ENCODE data around the gene KLF18. TPM values are rescaled to one million over a fixed set of nuclear protein-coding genes. Genes with fewer than 3 reads are reported as not detected.

Gene KLF18
- polyA plus RNA-seq, 2 of the 4 experiments (the other 2 are of a cell fraction) = not detected

DNA sequence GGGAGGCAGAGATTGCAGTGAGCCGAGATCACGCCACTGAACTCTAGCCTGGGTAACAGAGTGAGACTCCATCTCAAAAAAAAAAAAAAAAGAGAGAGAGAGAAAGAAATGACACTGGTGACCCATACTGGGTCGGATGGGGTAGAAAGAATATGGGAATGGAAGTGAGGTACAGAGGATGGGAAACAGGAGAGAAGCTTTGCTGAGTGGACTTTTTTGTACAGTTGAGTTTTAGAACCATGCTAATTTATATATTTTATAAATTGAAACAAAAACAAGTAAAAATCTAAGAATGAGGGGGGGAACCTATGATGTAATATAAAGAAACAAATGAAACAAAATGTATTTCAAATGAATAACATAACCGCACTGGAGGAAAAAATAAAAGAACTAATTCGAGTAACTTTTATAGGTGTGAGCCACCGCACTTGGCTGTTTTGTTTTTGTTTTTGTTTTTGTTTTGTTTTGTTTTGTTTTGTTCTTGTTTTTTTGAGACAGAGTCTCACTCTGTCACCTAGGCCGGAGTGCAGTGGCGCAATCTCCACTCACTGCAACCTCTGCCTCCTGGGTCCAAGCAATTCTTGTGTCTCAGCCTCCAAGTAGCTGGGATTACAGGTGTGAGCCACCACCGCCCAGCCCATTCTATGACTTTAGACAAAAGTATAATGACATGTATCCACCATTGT lies 41.1 kb downstream of the KLF18 start:
- DNase-seq (ENCODE audit: low read depth in 1 of 2, low spot score in 1 of 2) (no peak), FAIRE-seq (no peak), ATAC-seq (no peak)
- ChIA-PET POLR2A (no interaction called here), CTCF (no interaction called here)
- H3K27ac ChIP-seq = peak overlapping the region in 1 of 2 experiments; percentile 37; a peak in 2 of 6 replicates
- H3K4me1 ChIP-seq = no peaks in the 10 kb centered on the region
- WGBS (ENCODE audit: missing lambda C conversion rate) = 80% methylated on average over 7 of the region's 9 CpGs
- no peak overlapping the region for H3K4me2 ChIP-seq
- H3K4me3 ChIP-seq = no peak overlapping the region
- TF ChIP-seq RCOR1 (IDR thresholded peaks at IDR 0.05; ENCODE audit: low read depth, low read length) = no peak
- TF ChIP-seq CBX2 (IDR thresholded peaks at IDR 0.05; ENCODE audit: borderline replicate concordance, low read depth) = no peak
- H3K9me3 ChIP-seq = peaks cover 6% of the 10 kb centered on the region; the same call in 1 of the 3 replicates

DNA sequence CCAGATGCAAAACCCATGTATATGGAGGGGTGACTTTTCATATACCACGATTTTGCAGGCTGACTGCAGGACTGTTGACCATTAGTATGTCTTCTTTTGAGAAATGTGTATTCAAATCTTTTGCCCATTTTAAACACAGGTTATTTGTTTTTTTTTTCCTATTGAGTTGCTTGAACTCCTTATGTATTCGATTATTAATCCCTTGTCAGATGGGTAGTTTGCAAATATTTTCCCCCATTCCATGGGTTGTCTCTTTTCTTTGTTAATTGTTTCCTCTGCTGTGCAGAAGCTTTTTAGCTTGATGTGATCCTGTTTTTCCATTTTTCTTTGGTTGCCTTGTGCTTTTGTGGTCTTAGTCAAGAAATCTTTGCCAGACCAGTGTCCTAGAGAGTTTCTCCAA lies 47.4 kb downstream of the KLF18 start:
- Histone ChIP-seq H3K4me1 (peaks cover 8% of the 10 kb centered on the region; the same call in 2 of the 3 replicates), H3K27ac (no peak overlapping the region), H3K4me2 (no peak overlapping the region), H3K4me3 (no peak overlapping the region), H3K9me3 (peaks cover 11% of the 10 kb centered on the region; the same call in 2 of the 3 replicates)
- 49% methylated on average over 2 of the region's 2 CpGs for WGBS (ENCODE audit: missing lambda C conversion rate)
- DNase-seq (ENCODE audit: low read depth in 1 of 2, low spot score in 1 of 2) = no peak
- ChIA-PET CTCF (interaction anchor here (4.3 kb wide), 1 partner anchor 9 kb away, joined by 16 read pairs; no protein-coding TSS in a partner anchor), POLR2A (no interaction called here)
- TF ChIP-seq CHD4 (IDR thresholded peaks at IDR 0.05; ENCODE audit: borderline replicate concordance) (no peak), ZSCAN20 (CRISPR knock-in tag; IDR thresholded peaks at IDR 0.05) (no peak), FOXS1 (CRISPR knock-in tag; IDR thresholded peaks at IDR 0.05) (no peak), HEYL (CRISPR knock-in tag; IDR thresholded peaks at IDR 0.05) (no peak), CBX8 (IDR thresholded peaks at IDR 0.05) (no peak), RAD21 (conservative IDR thresholded peaks at IDR 0.05 in 1 of 2, IDR thresholded peaks at IDR 0.05 in 1 of 2) (no peak), RFX5 (IDR thresholded peaks at IDR 0.05) (no peak)
- TF ChIP-seq, protein P1, sequence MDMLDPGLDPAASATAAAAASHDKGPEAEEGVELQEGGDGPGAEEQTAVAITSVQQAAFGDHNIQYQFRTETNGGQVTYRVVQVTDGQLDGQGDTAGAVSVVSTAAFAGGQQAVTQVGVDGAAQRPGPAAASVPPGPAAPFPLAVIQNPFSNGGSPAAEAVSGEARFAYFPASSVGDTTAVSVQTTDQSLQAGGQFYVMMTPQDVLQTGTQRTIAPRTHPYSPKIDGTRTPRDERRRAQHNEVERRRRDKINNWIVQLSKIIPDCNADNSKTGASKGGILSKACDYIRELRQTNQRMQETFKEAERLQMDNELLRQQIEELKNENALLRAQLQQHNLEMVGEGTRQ (IDR thresholded peaks at IDR 0.05) = no peak
- ATAC-seq = no peak
- no peak for FAIRE-seq

DNA sequence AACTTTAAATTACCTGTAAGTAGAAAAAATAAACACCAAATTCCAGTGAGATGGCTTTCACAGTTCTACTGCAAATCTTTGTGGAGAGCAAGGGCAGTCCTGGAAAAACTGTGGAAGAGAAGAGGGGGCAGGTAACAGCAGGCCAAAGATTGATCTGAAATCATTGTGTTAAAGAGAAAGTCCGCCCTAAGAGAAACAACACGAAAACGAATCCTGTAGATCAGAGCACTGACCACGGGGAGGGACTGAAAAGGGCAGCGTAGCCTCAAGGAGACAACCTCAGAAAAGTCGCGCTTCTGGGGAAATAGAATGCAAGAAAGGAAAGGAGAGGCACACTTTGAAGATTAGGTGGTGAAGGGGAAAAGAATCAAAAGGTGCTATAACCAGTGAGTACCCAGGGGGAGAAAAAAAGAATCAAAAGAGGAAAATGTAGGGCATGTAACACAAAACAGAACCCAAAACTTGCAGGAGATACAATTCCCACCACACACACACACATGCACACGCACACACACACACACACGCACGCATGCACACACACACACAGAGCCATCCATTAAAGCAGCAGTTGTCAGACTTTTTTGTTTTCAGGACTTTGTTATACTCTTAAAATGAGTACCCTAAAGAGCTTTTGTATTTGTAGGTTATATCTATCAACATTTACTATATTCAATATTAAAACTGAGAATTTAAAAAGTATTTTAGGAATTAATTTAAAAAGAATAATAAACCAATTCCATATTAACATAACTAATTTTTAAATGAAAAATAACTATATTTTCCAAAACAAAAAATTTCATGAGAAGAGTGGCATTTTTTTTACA lies 50.8 kb downstream of the KLF18 start:
- no peak for FAIRE-seq
- 84% methylated on average over 10 of the region's 10 CpGs for WGBS (ENCODE audit: missing lambda C conversion rate)
- H3K4me3 ChIP-seq = no peak overlapping the region
- no peak overlapping the region for H3K27ac ChIP-seq
- CTCF ChIA-PET = interaction anchor here (0.5 to 4.3 kb wide), 6 partner anchors 7 to 1701 kb away, joined by 3 to 16 read pairs (median 4); no protein-coding TSS in a partner anchor
- TF ChIP-seq, protein P2, sequence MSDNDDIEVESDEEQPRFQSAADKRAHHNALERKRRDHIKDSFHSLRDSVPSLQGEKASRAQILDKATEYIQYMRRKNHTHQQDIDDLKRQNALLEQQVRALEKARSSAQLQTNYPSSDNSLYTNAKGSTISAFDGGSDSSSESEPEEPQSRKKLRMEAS (IDR thresholded peaks at IDR 0.05) = no peak
- no peak for TF ChIP-seq NFE2L2 (conservative IDR thresholded peaks at IDR 0.05; ENCODE audit: low read length)
- TF ChIP-seq CEBPB (IDR thresholded peaks at IDR 0.05) = no peak
- no peak for TF ChIP-seq HOXB13 (CRISPR knock-in tag; IDR thresholded peaks at IDR 0.05; ENCODE audit: low read depth)
- no peak for TF ChIP-seq EHF (CRISPR knock-in tag; IDR thresholded peaks at IDR 0.05)
- TF ChIP-seq, protein P3, sequence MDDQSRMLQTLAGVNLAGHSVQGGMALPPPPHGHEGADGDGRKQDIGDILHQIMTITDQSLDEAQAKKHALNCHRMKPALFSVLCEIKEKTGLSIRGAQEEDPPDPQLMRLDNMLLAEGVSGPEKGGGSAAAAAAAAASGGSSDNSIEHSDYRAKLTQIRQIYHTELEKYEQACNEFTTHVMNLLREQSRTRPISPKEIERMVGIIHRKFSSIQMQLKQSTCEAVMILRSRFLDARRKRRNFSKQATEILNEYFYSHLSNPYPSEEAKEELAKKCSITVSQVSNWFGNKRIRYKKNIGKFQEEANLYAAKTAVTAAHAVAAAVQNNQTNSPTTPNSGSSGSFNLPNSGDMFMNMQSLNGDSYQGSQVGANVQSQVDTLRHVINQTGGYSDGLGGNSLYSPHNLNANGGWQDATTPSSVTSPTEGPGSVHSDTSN (IDR thresholded peaks at IDR 0.05) = no peak
- TF ChIP-seq, protein P1 (IDR thresholded peaks at IDR 0.05) = no peak
- TF ChIP-seq, protein P4, sequence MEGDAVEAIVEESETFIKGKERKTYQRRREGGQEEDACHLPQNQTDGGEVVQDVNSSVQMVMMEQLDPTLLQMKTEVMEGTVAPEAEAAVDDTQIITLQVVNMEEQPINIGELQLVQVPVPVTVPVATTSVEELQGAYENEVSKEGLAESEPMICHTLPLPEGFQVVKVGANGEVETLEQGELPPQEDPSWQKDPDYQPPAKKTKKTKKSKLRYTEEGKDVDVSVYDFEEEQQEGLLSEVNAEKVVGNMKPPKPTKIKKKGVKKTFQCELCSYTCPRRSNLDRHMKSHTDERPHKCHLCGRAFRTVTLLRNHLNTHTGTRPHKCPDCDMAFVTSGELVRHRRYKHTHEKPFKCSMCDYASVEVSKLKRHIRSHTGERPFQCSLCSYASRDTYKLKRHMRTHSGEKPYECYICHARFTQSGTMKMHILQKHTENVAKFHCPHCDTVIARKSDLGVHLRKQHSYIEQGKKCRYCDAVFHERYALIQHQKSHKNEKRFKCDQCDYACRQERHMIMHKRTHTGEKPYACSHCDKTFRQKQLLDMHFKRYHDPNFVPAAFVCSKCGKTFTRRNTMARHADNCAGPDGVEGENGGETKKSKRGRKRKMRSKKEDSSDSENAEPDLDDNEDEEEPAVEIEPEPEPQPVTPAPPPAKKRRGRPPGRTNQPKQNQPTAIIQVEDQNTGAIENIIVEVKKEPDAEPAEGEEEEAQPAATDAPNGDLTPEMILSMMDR (IDR thresholded peaks at IDR 0.05) = no peak
- TF ChIP-seq, protein P5, sequence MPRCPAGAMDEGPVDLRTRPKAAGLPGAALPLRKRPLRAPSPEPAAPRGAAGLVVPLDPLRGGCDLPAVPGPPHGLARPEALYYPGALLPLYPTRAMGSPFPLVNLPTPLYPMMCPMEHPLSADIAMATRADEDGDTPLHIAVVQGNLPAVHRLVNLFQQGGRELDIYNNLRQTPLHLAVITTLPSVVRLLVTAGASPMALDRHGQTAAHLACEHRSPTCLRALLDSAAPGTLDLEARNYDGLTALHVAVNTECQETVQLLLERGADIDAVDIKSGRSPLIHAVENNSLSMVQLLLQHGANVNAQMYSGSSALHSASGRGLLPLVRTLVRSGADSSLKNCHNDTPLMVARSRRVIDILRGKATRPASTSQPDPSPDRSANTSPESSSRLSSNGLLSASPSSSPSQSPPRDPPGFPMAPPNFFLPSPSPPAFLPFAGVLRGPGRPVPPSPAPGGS (IDR thresholded peaks at IDR 0.05) = no peak
- TF ChIP-seq HOXB5 (CRISPR knock-in tag; IDR thresholded peaks at IDR 0.05) = no peak
- no peak for TF ChIP-seq CBX2 (IDR thresholded peaks at IDR 0.05; ENCODE audit: borderline replicate concordance, low read depth)
- TF ChIP-seq KDM5A (IDR thresholded peaks at IDR 0.05) = no peak
- no peak for TF ChIP-seq KDM1A (IDR thresholded peaks at IDR 0.05; ENCODE audit: low read depth)
- no peak for TF ChIP-seq TFCP2L1 (CRISPR knock-in tag; IDR thresholded peaks at IDR 0.05)
- TF ChIP-seq RARB (CRISPR knock-in tag; IDR thresholded peaks at IDR 0.05) = no peak
- no peak for TF ChIP-seq HOXA7 (CRISPR knock-in tag; IDR thresholded peaks at IDR 0.05)
- H3K9me3 ChIP-seq = peaks cover 6% of the 10 kb centered on the region; the same call in 1 of the 3 replicates
- no peak for ATAC-seq
- POLR2A ChIA-PET = no interaction called here
- H3K4me1 ChIP-seq = peaks cover 10% of the 10 kb centered on the region; the same call in 2 of the 3 replicates
- H3K4me2 ChIP-seq = no peak overlapping the region
- no peak for DNase-seq (ENCODE audit: low read depth in 1 of 2, low spot score in 1 of 2)

All from A549 (cell line).